Hematopoietic multipotent progenitor cell treated with erythropoietin and hydrocortisone succinate and interleukin-3 and kit ligand, for 8 days (in vitro differentiated cells): ENCODE data around the gene HS3ST5.
"Not testable (repeated sequence)": the region's sequence is repeated elsewhere in the genome, so short reads cannot be mapped to it uniquely, and the experiment has no call there.

Source experiments
- DNase-seq: peaks from one replicate; pipeline ENCODE4 v3.0.0-alpha.2; 2015

HS3ST5 gene

GRCh38 chr6:114272582-114272981 lies 70.2 kb downstream of the HS3ST5 start:
- DNase-seq = no peak

- no peak for DNase-seq
Observed at GRCh38 chr6:114271405-114271804, 71.4 kb downstream of the HS3ST5 start.

- no peak for DNase-seq
Observed at GRCh38 chr6:114267897-114268296, 74.9 kb downstream of the HS3ST5 start.

- DNase-seq = no peak
Observed at GRCh38 chr6:114260810-114261209, 82.0 kb downstream of the HS3ST5 start.

GRCh38 chr6:114258376-114258775 lies 84.4 kb downstream of the HS3ST5 start:
- no peak for DNase-seq

- no peak for DNase-seq
Observed at GRCh38 chr6:114253431-114253830, 89.4 kb downstream of the HS3ST5 start.

- DNase-seq = no peak
Observed at GRCh38 chr6:114249522-114249921, 93.3 kb downstream of the HS3ST5 start.

- no peak for DNase-seq
Observed at GRCh38 chr6:114247101-114247500, 95.7 kb downstream of the HS3ST5 start.

GRCh38 chr6:114240796-114241195 lies 102.0 kb downstream of the HS3ST5 start:
- no peak for DNase-seq

- DNase-seq = no peak
Observed at GRCh38 chr6:114228675-114229074, 114.1 kb downstream of the HS3ST5 start.

GRCh38 chr6:114227944-114228468 lies 114.8 kb downstream of the HS3ST5 start:
- no peak for DNase-seq

GRCh38 chr6:114220241-114220640 lies 122.6 kb downstream of the HS3ST5 start:
- no peak for DNase-seq

GRCh38 chr6:114218437-114219340 lies 124.1 kb downstream of the HS3ST5 start:
- DNase-seq = no peak

- not testable (repeated sequence) for DNase-seq
Observed at GRCh38 chr6:114217996-114218395, 124.8 kb downstream of the HS3ST5 start.

GRCh38 chr6:114216789-114217467 lies 125.9 kb downstream of the HS3ST5 start:
- DNase-seq = no peak

- DNase-seq = no peak
Observed at GRCh38 chr6:114210467-114210866, 132.4 kb downstream of the HS3ST5 start.

GRCh38 chr6:114203460-114203859 lies 139.4 kb downstream of the HS3ST5 start:
- no peak for DNase-seq

- DNase-seq = no peak
Observed at GRCh38 chr6:114202389-114202788, 140.4 kb downstream of the HS3ST5 start.

- DNase-seq = no peak
Observed at GRCh38 chr6:114200891-114201290, 141.9 kb downstream of the HS3ST5 start.

- peak; percentile 80 for DNase-seq
Observed at GRCh38 chr6:114195631-114196403, 147.0 kb downstream of the HS3ST5 start.

GRCh38 chr6:114195027-114195365 lies 147.8 kb downstream of the HS3ST5 start:
- DNase-seq = no peak

GRCh38 chr6:114194362-114195026 lies 148.3 kb downstream of the HS3ST5 start:
- peak; percentile 95 for DNase-seq

- no peak for DNase-seq
Observed at GRCh38 chr6:114187563-114187962, 155.3 kb downstream of the HS3ST5 start.
